ENCODE results near the gene SLC44A5.

SLC44A5 gene

DNA sequence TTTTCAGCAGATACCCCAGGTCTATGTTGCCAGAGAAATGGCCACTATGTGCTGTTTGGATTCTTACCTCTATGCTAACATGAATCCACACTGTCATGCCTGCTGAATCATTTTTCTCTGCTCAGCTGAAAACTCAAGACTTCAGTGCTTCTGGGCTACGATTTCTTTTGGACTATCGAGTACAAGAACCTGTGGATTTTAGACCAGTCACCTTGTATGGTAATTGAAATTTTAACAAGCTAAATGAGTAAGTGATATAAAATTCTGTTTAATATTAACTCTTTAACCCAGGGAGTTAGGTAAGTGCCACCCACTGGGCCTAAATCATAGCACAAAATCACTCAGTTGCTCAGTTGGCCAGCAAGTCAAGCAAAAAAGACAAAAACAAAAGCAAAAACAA, 440.9 kb downstream of the SLC44A5 start:
- H3K4me1 ChIP-seq (ENCODE audit: insufficient read depth, low read length) = no peaks in the 10 kb centered on the region
- H3K9me3 ChIP-seq (ENCODE audit: insufficient read depth, low read length, severe bottlenecking) = no peaks in the 10 kb centered on the region
- H3K79me2 ChIP-seq (ENCODE audit: insufficient read depth, low read length) = no peaks in the 10 kb centered on the region
- H3K4me2 ChIP-seq (ENCODE audit: insufficient read depth, low read length) = no peak overlapping the region
- H2AFZ ChIP-seq (ENCODE audit: low read depth, low read length) = no peak overlapping the region
- no peak overlapping the region for H3K9ac ChIP-seq (ENCODE audit: low read depth, low read length)
- no peaks in the 10 kb centered on the region for H4K20me1 ChIP-seq (ENCODE audit: insufficient read depth, low read length)
- DNase-seq = no peak
- H3K36me3 ChIP-seq (ENCODE audit: insufficient read depth, low read length) = no peaks in the 10 kb centered on the region
- TF ChIP-seq, protein P1, sequence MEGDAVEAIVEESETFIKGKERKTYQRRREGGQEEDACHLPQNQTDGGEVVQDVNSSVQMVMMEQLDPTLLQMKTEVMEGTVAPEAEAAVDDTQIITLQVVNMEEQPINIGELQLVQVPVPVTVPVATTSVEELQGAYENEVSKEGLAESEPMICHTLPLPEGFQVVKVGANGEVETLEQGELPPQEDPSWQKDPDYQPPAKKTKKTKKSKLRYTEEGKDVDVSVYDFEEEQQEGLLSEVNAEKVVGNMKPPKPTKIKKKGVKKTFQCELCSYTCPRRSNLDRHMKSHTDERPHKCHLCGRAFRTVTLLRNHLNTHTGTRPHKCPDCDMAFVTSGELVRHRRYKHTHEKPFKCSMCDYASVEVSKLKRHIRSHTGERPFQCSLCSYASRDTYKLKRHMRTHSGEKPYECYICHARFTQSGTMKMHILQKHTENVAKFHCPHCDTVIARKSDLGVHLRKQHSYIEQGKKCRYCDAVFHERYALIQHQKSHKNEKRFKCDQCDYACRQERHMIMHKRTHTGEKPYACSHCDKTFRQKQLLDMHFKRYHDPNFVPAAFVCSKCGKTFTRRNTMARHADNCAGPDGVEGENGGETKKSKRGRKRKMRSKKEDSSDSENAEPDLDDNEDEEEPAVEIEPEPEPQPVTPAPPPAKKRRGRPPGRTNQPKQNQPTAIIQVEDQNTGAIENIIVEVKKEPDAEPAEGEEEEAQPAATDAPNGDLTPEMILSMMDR (IDR thresholded peaks at IDR 0.05; ENCODE audit: borderline replicate concordance, extremely low read depth, low read length, poor library complexity, severe bottlenecking) = no peak
- TF ChIP-seq EZH2 (IDR thresholded peaks at IDR 0.05; ENCODE audit: borderline replicate concordance, low read depth, low read length, severe bottlenecking) = no peak
- no peaks in the 10 kb centered on the region for H3K27me3 ChIP-seq (ENCODE audit: insufficient read depth, low read length, poor library complexity)
- H3K4me3 ChIP-seq (ENCODE audit: low read depth in 1 of 2, low read length in 2 of 2) = no peak overlapping the region
- H3K27ac ChIP-seq (ENCODE audit: low read length) = no peak overlapping the region
- ATAC-seq (ENCODE audit: insufficient read depth, low read depth) = no peak

DNA sequence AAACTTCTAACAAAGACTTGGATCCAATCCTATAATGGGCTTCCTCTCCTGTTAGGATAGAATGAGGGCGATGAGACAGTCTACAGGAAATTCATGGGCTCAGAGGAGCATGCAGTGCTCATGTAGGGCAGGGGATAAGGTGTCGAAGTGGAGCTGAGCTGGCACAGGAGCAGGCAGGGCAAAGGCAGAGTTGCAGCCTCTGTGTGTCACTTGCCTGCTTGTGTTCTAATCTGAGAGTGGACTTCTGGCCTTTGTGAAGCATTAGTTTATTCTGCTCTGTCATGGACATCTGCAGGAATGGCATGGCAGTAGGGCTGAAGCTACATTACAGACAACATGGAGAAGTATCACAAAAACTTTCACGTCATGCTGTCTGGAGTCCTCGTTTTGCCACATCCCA, 444.1 kb downstream of the SLC44A5 start:
- H3K79me2 ChIP-seq (ENCODE audit: insufficient read depth, low read length) = no peaks in the 10 kb centered on the region
- H3K4me1 ChIP-seq (ENCODE audit: insufficient read depth, low read length) = no peaks in the 10 kb centered on the region
- no peak for ATAC-seq (ENCODE audit: insufficient read depth, low read depth)
- TF ChIP-seq EZH2 (IDR thresholded peaks at IDR 0.05; ENCODE audit: borderline replicate concordance, low read depth, low read length, severe bottlenecking) = no peak
- TF ChIP-seq, protein P1 (IDR thresholded peaks at IDR 0.05; ENCODE audit: borderline replicate concordance, extremely low read depth, low read length, poor library complexity, severe bottlenecking) = no peak
- no peak overlapping the region for H2AFZ ChIP-seq (ENCODE audit: low read depth, low read length)
- no peak overlapping the region for H3K9ac ChIP-seq (ENCODE audit: low read depth, low read length)
- no peaks in the 10 kb centered on the region for H3K36me3 ChIP-seq (ENCODE audit: insufficient read depth, low read length)
- H3K9me3 ChIP-seq (ENCODE audit: insufficient read depth, low read length, severe bottlenecking) = no peaks in the 10 kb centered on the region
- no peak overlapping the region for H3K27ac ChIP-seq (ENCODE audit: low read length)
- H4K20me1 ChIP-seq (ENCODE audit: insufficient read depth, low read length) = no peaks in the 10 kb centered on the region
- no peak overlapping the region for H3K4me3 ChIP-seq (ENCODE audit: low read depth in 1 of 2, low read length in 2 of 2)
- no peak for DNase-seq
- no peaks in the 10 kb centered on the region for H3K27me3 ChIP-seq (ENCODE audit: insufficient read depth, low read length, poor library complexity)
- H3K4me2 ChIP-seq (ENCODE audit: insufficient read depth, low read length) = no peak overlapping the region

DNA sequence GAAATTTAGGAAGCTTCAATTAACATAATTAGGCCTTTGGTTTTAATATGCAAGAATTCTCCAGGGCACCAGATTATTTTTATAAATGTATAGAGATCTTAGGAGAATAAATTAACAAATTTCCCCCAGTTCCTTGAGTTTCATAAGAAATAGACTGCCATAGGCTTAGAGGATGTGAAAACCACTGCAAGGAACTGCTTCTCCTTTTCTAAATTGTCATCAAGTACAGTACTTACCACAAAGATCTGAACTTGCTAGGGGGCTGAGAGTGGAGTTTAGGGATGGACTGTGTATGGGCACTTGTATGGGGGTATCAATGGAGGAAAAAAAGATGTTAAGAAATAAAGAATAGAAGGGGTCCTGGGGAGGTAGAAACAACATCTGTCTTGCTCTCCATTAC, 445.6 kb downstream of the SLC44A5 start:
- ATAC-seq (ENCODE audit: insufficient read depth, low read depth) = no peak
- Histone ChIP-seq H3K9ac (ENCODE audit: low read depth, low read length) (no peak overlapping the region), H2AFZ (ENCODE audit: low read depth, low read length) (no peak overlapping the region), H3K36me3 (ENCODE audit: insufficient read depth, low read length) (no peaks in the 10 kb centered on the region), H3K79me2 (ENCODE audit: insufficient read depth, low read length) (no peaks in the 10 kb centered on the region), H3K4me1 (ENCODE audit: insufficient read depth, low read length) (no peaks in the 10 kb centered on the region), H3K27ac (ENCODE audit: low read length) (no peak overlapping the region), H4K20me1 (ENCODE audit: insufficient read depth, low read length) (no peaks in the 10 kb centered on the region), H3K9me3 (ENCODE audit: insufficient read depth, low read length, severe bottlenecking) (no peaks in the 10 kb centered on the region), H3K4me3 (ENCODE audit: low read depth in 1 of 2, low read length in 2 of 2) (no peak overlapping the region), H3K4me2 (ENCODE audit: insufficient read depth, low read length) (no peak overlapping the region), H3K27me3 (ENCODE audit: insufficient read depth, low read length, poor library complexity) (no peaks in the 10 kb centered on the region)
- no peak for DNase-seq
- TF ChIP-seq, protein P1 (IDR thresholded peaks at IDR 0.05; ENCODE audit: borderline replicate concordance, extremely low read depth, low read length, poor library complexity, severe bottlenecking) = no peak
- no peak for TF ChIP-seq EZH2 (IDR thresholded peaks at IDR 0.05; ENCODE audit: borderline replicate concordance, low read depth, low read length, severe bottlenecking)

DNA sequence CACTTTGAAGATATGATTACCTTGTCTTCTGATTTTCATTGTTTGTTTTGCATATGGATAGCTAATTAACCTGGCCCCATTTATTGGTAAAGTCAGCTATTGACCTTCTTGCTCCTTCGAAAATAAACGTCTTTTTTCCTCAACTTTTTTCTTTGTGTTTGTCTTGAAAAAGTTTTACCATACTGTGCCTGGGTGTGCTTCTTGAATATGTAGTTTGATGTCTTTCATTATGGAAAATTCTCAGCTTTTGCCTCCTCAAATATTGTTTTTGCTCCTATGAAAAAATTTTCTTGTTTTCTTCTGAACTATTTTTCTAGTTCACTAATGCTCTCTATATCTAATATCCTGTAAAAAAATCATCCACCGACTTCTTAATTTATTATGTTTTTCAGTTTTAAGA, 451.8 kb downstream of the SLC44A5 start:
- H3K27me3 ChIP-seq (ENCODE audit: insufficient read depth, low read length, poor library complexity) = no peaks in the 10 kb centered on the region
- no peak for DNase-seq

More for the DNA sequence above, 451.8 kb downstream of the SLC44A5 start:
- no peak overlapping the region for H3K27ac ChIP-seq (ENCODE audit: low read length)
- no peaks in the 10 kb centered on the region for H3K36me3 ChIP-seq (ENCODE audit: insufficient read depth, low read length)
- H4K20me1 ChIP-seq (ENCODE audit: insufficient read depth, low read length) = no peaks in the 10 kb centered on the region
- H2AFZ ChIP-seq (ENCODE audit: low read depth, low read length) = no peak overlapping the region
- no peaks in the 10 kb centered on the region for H3K79me2 ChIP-seq (ENCODE audit: insufficient read depth, low read length)
- H3K9ac ChIP-seq (ENCODE audit: low read depth, low read length) = no peak overlapping the region
- no peak overlapping the region for H3K4me2 ChIP-seq (ENCODE audit: insufficient read depth, low read length)
- ATAC-seq (ENCODE audit: insufficient read depth, low read depth) = no peak
- H3K4me3 ChIP-seq (ENCODE audit: low read depth in 1 of 2, low read length in 2 of 2) = no peak overlapping the region
- no peaks in the 10 kb centered on the region for H3K4me1 ChIP-seq (ENCODE audit: insufficient read depth, low read length)
- H3K9me3 ChIP-seq (ENCODE audit: insufficient read depth, low read length, severe bottlenecking) = no peaks in the 10 kb centered on the region
- TF ChIP-seq, protein P1 (IDR thresholded peaks at IDR 0.05; ENCODE audit: borderline replicate concordance, extremely low read depth, low read length, poor library complexity, severe bottlenecking) = no peak
- no peak for TF ChIP-seq EZH2 (IDR thresholded peaks at IDR 0.05; ENCODE audit: borderline replicate concordance, low read depth, low read length, severe bottlenecking)
